IMR-90 (cell line): ENCODE data around the gene CCL2. TPM values are rescaled to one million over a fixed set of nuclear protein-coding genes. Genes with fewer than 3 reads are reported as not detected.

Experiments used
- ATAC-seq: fragments of 200-7000 bp; cut with Tn5 transposase; 2 replicates; pipeline ENCODE4 v1.9.1; 2020; ENCODE audit warnings: low read depth, mild to moderate bottlenecking, moderate library complexity
- BruUV-seq: library from RNA; stranded (reverse); fragments of 400-500 nt; replicated peaks from 2 replicates; lab custom pipeline; 2021; lab: Mats Ljungman, UMichigan
- CTCF ChIA-PET: fragments of 300-600 bp; formaldehyde crosslinking; extraction: SDS; loops from one replicate; lab custom pipeline; 2021; ENCODE audit warnings: antibody characterized with exemption; lab: Yijun Ruan, JAX
- POLR2A ChIA-PET: fragments of 300-600 bp; sonication (Branson Sonifier 250); formaldehyde crosslinking; loops from one replicate; lab custom pipeline; 2022; ENCODE audit warnings: antibody characterized with exemption; ENCODE audit not compliant: unreplicated experiment; lab: Charles Lee
- DNase-seq: peaks from one replicate; pipeline ENCODE4 v3.0.0; 2013
- H2AFZ ChIP-seq: replicated peaks from 2 replicates; pipeline ENCODE3; 2013; ENCODE audit warnings: low read length, mild to moderate bottlenecking; ENCODE audit not compliant: poor library complexity
- H2AK5ac ChIP-seq: 2 replicates; pipeline ENCODE4 v1.6.1; 2013; ENCODE audit warnings: low read depth, low read length, inconsistent platforms
- H2AK9ac ChIP-seq: replicated peaks from 2 replicates; pipeline ENCODE3; 2013; ENCODE audit warnings: mild to moderate bottlenecking, low read depth, low read length, moderate library complexity; ENCODE audit not compliant: poor library complexity
- H2BK120ac ChIP-seq: 2 replicates; pipeline ENCODE4 v1.6.1; 2013; ENCODE audit warnings: low read depth, low read length, inconsistent platforms
- H2BK15ac ChIP-seq: 3 replicates; pipeline ENCODE4 v1.6.1; 2013; ENCODE audit warnings: low read depth, low read length, inconsistent platforms
- H2BK20ac ChIP-seq: 2 replicates; pipeline ENCODE4 v1.6.1; 2013; ENCODE audit warnings: low read depth, mild to moderate bottlenecking, inconsistent platforms, low read length, moderate library complexity
- H2BK5ac ChIP-seq: 2 replicates; pipeline ENCODE4 v1.6.1; 2013; ENCODE audit warnings: mild to moderate bottlenecking, low read depth, low read length, inconsistent platforms; ENCODE audit not compliant: poor library complexity, severe bottlenecking
- H3K14ac ChIP-seq: replicated peaks from 2 replicates; pipeline ENCODE4 v1.6.1; 2013; ENCODE audit warnings: low read depth, low read length, inconsistent platforms
- H3K18ac ChIP-seq: 2 replicates; pipeline ENCODE4 v1.6.1; 2013; ENCODE audit warnings: low read depth, low read length, control low read depth
- H3K23ac ChIP-seq: 2 replicates; pipeline ENCODE4 v1.6.1; 2013; ENCODE audit warnings: low read depth, low read length, inconsistent platforms
- H3K27ac ChIP-seq: 2 replicates; pipeline ENCODE4 v1.5.1; 2013; ENCODE audit warnings: mild to moderate bottlenecking, control low read depth, low read length; ENCODE audit not compliant: insufficient read depth
- H3K27me3 ChIP-seq: 2 replicates; pipeline ENCODE4 v1.6.1; 2013; ENCODE audit warnings: low read length; ENCODE audit not compliant: control insufficient read depth, insufficient read depth
- H3K36me3 ChIP-seq: 2 replicates; pipeline ENCODE4 v1.6.1; 2013; ENCODE audit warnings: low read length, mixed read lengths; ENCODE audit not compliant: control insufficient read depth, insufficient read depth
- H3K4ac ChIP-seq: 2 replicates; pipeline ENCODE4 v1.6.1; 2013; ENCODE audit warnings: low read depth, low read length, inconsistent platforms
- H3K4me1 ChIP-seq: 2 replicates; pipeline ENCODE4 v1.6.1; 2013; ENCODE audit warnings: low read length, mixed read lengths; ENCODE audit not compliant: control insufficient read depth, insufficient read depth
- H3K4me2 ChIP-seq: 2 replicates; pipeline ENCODE4 v1.6.1; 2013; ENCODE audit warnings: low read depth, mild to moderate bottlenecking, control low read depth, low read length, moderate library complexity
- H3K4me3 ChIP-seq: 2 replicates; pipeline ENCODE4 v1.5.1; 2013; ENCODE audit warnings: low read depth, mild to moderate bottlenecking, control low read depth, low read length, moderate library complexity; ENCODE audit not compliant: insufficient read depth
- H3K56ac ChIP-seq: 2 replicates; pipeline ENCODE4 v1.6.1; 2013; ENCODE audit warnings: low read length, inconsistent platforms; ENCODE audit not compliant: insufficient read depth; ENCODE audit errors: extremely low read depth
- H3K79me1 ChIP-seq, 2 experiments: 2 replicates each; pipeline ENCODE4 v1.6.1; 2013; ENCODE audit warnings: low read length in 2 of 2, inconsistent platforms in 1 of 2, low read depth in 1 of 2
- H3K9ac ChIP-seq: 2 replicates; pipeline ENCODE4 v1.6.1; 2013; ENCODE audit warnings: low read depth, low read length, control low read depth
- H3K9me1 ChIP-seq: 2 replicates; pipeline ENCODE4 v1.6.1; 2013; ENCODE audit warnings: low read length, inconsistent platforms; ENCODE audit not compliant: insufficient read depth
- H3K9me3 ChIP-seq: 2 replicates; pipeline ENCODE4 v1.6.1; 2013; ENCODE audit warnings: low read length; ENCODE audit not compliant: control insufficient read depth, insufficient read depth
- H4K20me1 ChIP-seq: 2 replicates; pipeline ENCODE4 v1.6.1; 2013; ENCODE audit warnings: low read length, inconsistent platforms; ENCODE audit not compliant: insufficient read depth
- H4K5ac ChIP-seq: 2 replicates; pipeline ENCODE4 v1.6.1; 2013; ENCODE audit warnings: mild to moderate bottlenecking, low read depth, low read length, control low read depth
- H4K8ac ChIP-seq, 2 experiments: 2 replicates each; pipeline ENCODE4 v1.6.1; 2013; ENCODE audit warnings: low read depth in 2 of 2, low read length in 2 of 2, control low read depth in 1 of 2, inconsistent platforms in 1 of 2
- H4K91ac ChIP-seq: 2 replicates; pipeline ENCODE4 v1.6.1; 2013; ENCODE audit warnings: low read depth, low read length, inconsistent platforms; ENCODE audit not compliant: insufficient read depth
- BHLHE40 ChIP-seq: fragments of 150-350 bp; IDR thresholded peaks from 2 replicates; pipeline ENCODE4 v1.6.1; 2016; ENCODE audit warnings: mild to moderate bottlenecking, low read depth, low read length
- CEBPB ChIP-seq: IDR thresholded peaks from 2 replicates; pipeline ENCODE4 v1.6.1; 2012; ENCODE audit warnings: low read depth, low read length, improper control_type of control experiment
- CHD1 ChIP-seq: IDR thresholded peaks from 2 replicates; pipeline ENCODE4 v1.6.1; 2012; ENCODE audit warnings: low read depth, low read length, improper control_type of control experiment
- FOS ChIP-seq: fragments of 150-350 bp; IDR thresholded peaks from 2 replicates; pipeline ENCODE4 v1.6.1; 2016; ENCODE audit warnings: low read depth, low read length
- MAFK ChIP-seq: IDR thresholded peaks from 2 replicates; pipeline ENCODE4 v1.6.1; 2012; ENCODE audit warnings: low read depth, low read length, improper control_type of control experiment
- MAZ ChIP-seq: IDR thresholded peaks from 2 replicates; pipeline ENCODE4 v1.6.1; 2012; ENCODE audit warnings: low read depth, mild to moderate bottlenecking, low read length, improper control_type of control experiment, moderate library complexity, borderline replicate concordance
- MXI1 ChIP-seq: IDR thresholded peaks from 2 replicates; pipeline ENCODE4 v1.6.1; 2012; ENCODE audit warnings: low read depth, mild to moderate bottlenecking, low read length, moderate library complexity, borderline replicate concordance
- NFE2L2 ChIP-seq: fragments of 150-350 bp; IDR thresholded peaks from 2 replicates; pipeline ENCODE4 v1.6.1; 2016; ENCODE audit warnings: low read depth, mild to moderate bottlenecking, low read length
- POLR2A ChIP-seq: IDR thresholded peaks from 2 replicates; pipeline ENCODE4 v1.6.1; 2012; ENCODE audit warnings: mild to moderate bottlenecking, low read depth, low read length
- RAD21 ChIP-seq: IDR thresholded peaks from 2 replicates; pipeline ENCODE4 v1.6.1; 2012; ENCODE audit warnings: low read length, improper control_type of control experiment
- RCOR1 ChIP-seq: IDR thresholded peaks from 2 replicates; pipeline ENCODE4 v1.6.1; 2012; ENCODE audit warnings: mild to moderate bottlenecking, low read length, improper control_type of control experiment; ENCODE audit not compliant: insufficient replicate concordance
- RFX5 ChIP-seq: IDR thresholded peaks from 2 replicates; pipeline ENCODE4 v1.8.0; 2012; ENCODE audit warnings: low read depth, mild to moderate bottlenecking, low read length, moderate library complexity
- SMC3 ChIP-seq: fragments of 150-350 bp; IDR thresholded peaks from 2 replicates; pipeline ENCODE4 v1.6.1; 2016; ENCODE audit warnings: low read depth, mild to moderate bottlenecking, antibody characterized with exemption, low read length, moderate library complexity
- WGBS, 2 experiments: methylation state at CpG; one replicate each; pipeline versions ENCODE4 v1.1.5 to v1.1.7; 2013; ENCODE audit warnings: missing lambda C conversion rate in 2 of 2; ENCODE audit not compliant: insufficient read length in 1 of 2; ENCODE audit errors: extremely low coverage in 2 of 2; 5-methylcytosine and 5-hydroxymethylcytosine counted together
- dilution Hi-C: fragments of 300-500 bp; cut with HindIII; formaldehyde crosslinking; loops from one replicate; pipeline ENCODE4 v1.14.3; 2018; ENCODE audit warnings: low sequenced_read_pairs; ENCODE audit not compliant: unreplicated experiment
- in situ Hi-C: fragments of 300-500 bp; cut with MboI; formaldehyde crosslinking; loops from 3 replicates; pipeline ENCODE4 v1.14.3; 2019; ENCODE audit warnings: low sequenced_read_pairs, inconsistent platforms, mixed read lengths
- intact Hi-C: fragments of 100-400 bp; cut with micrococcal nuclease; formaldehyde crosslinking; loops from 2 replicates; pipeline ENCODE4 v1.10.0; 2022
- polyA plus RNA-seq, 3 experiments: library from polyadenylated mRNA; depleted of rRNA; stranded (reverse); fragments of >200 nt; gene quantifications; 2 replicates each; pipeline ENCODE4 v1.2.3, GENCODE V29; 2012; ENCODE audit warnings: low replicate concordance in 1 of 3
- total RNA-seq: library from RNA; depleted of rRNA; stranded (reverse); fragments of >200 nt; gene quantifications from 2 replicates; pipeline ENCODE4 v1.2.3, GENCODE V29; 2012
- TF ChIP-seq, protein P1 (sequence below): fragments of 150-350 bp; IDR thresholded peaks from 2 replicates; pipeline ENCODE4 v1.6.1; 2016; ENCODE audit warnings: low read depth, mild to moderate bottlenecking, low read length, moderate library complexity, borderline replicate concordance
- TF ChIP-seq, protein P2 (sequence below): fragments of 150-350 bp; IDR thresholded peaks from 2 replicates; pipeline ENCODE4 v1.6.1; 2017; ENCODE audit warnings: mild to moderate bottlenecking, antibody characterized with exemption, low read length, low read depth
- TF ChIP-seq, protein P3 (sequence below): conservative IDR thresholded peaks from 2 replicates; pipeline ENCODE4 v1.5.1; 2012; ENCODE audit warnings: mild to moderate bottlenecking, low read depth, low read length, improper control_type of control experiment

CCL2 gene
- total and polyA plus RNA-seq, 2 of the 4 experiments (the other 2 are of a cell fraction): 103 to 206 TPM

DNA sequence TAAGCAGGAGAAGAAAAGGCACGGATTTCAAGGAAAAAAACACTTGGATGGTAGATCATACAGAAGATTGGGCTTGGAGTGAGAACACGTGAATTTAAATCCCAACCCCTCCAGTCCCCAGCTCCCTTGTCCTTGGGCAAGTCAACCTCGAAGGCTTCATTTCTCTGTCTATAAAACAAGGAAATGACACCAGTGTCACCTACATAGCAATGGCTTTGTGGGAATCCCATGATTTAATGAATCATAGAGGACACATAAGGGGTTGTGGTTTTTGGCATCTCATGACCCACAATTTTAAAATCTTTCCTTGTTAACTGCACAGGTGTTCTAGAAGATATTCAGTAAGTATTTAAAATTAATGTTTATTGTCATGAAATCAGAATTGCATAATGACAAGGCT is 8.2 kb upstream of the CCL2 start:
- no peak overlapping the region for H3K14ac ChIP-seq
- in situ Hi-C loops (loop anchor here (5.0 kb wide), 1 partner anchor 60 kb away; no protein-coding TSS in a partner anchor), intact Hi-C loops (no loop called here), dilution Hi-C loops (no loop called here)
- H4K8ac ChIP-seq: no peak overlapping the region
- no peak overlapping the region for H3K4ac ChIP-seq
- no peaks in the 10 kb centered on the region for H3K79me1 ChIP-seq
- no peak overlapping the region for H2BK20ac ChIP-seq
- 0 out of 3 replicates have a peak overlapping the region, but pooled peaks have one; percentile 29 for H2BK15ac ChIP-seq
- no peak for DNase-seq
- no peak overlapping the region for H2AK9ac ChIP-seq
- H3K9me1 ChIP-seq: peaks cover 16% of the 10 kb centered on the region
- ChIA-PET POLR2A (no interaction called here), CTCF (no interaction called here)
- no peak overlapping the region for H2BK5ac ChIP-seq
- TF ChIP-seq, protein P1, sequence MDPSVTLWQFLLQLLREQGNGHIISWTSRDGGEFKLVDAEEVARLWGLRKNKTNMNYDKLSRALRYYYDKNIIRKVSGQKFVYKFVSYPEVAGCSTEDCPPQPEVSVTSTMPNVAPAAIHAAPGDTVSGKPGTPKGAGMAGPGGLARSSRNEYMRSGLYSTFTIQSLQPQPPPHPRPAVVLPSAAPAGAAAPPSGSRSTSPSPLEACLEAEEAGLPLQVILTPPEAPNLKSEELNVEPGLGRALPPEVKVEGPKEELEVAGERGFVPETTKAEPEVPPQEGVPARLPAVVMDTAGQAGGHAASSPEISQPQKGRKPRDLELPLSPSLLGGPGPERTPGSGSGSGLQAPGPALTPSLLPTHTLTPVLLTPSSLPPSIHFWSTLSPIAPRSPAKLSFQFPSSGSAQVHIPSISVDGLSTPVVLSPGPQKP: no peak
- no peak for TF ChIP-seq NFE2L2
- TF ChIP-seq BHLHE40: no peak
- TF ChIP-seq RAD21: no peak
- TF ChIP-seq, protein P2, sequence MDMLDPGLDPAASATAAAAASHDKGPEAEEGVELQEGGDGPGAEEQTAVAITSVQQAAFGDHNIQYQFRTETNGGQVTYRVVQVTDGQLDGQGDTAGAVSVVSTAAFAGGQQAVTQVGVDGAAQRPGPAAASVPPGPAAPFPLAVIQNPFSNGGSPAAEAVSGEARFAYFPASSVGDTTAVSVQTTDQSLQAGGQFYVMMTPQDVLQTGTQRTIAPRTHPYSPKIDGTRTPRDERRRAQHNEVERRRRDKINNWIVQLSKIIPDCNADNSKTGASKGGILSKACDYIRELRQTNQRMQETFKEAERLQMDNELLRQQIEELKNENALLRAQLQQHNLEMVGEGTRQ: no peak
- TF ChIP-seq, protein P3, sequence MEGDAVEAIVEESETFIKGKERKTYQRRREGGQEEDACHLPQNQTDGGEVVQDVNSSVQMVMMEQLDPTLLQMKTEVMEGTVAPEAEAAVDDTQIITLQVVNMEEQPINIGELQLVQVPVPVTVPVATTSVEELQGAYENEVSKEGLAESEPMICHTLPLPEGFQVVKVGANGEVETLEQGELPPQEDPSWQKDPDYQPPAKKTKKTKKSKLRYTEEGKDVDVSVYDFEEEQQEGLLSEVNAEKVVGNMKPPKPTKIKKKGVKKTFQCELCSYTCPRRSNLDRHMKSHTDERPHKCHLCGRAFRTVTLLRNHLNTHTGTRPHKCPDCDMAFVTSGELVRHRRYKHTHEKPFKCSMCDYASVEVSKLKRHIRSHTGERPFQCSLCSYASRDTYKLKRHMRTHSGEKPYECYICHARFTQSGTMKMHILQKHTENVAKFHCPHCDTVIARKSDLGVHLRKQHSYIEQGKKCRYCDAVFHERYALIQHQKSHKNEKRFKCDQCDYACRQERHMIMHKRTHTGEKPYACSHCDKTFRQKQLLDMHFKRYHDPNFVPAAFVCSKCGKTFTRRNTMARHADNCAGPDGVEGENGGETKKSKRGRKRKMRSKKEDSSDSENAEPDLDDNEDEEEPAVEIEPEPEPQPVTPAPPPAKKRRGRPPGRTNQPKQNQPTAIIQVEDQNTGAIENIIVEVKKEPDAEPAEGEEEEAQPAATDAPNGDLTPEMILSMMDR: no peak
- TF ChIP-seq CEBPB: no peak
- TF ChIP-seq FOS: no peak
- no peak for TF ChIP-seq SMC3
- TF ChIP-seq POLR2A: no peak
- TF ChIP-seq MAFK: no peak
- TF ChIP-seq CHD1: no peak
- TF ChIP-seq MXI1: no peak
- TF ChIP-seq RCOR1: no peak
- TF ChIP-seq MAZ: no peak
- no peak for TF ChIP-seq RFX5
- ATAC-seq: no peak
- H4K91ac ChIP-seq: no peak overlapping the region
- no peak overlapping the region for H3K4me2 ChIP-seq
- no peak overlapping the region for H4K5ac ChIP-seq
- H2BK120ac ChIP-seq: no peak overlapping the region; the same call in 1 of the 2 replicates
- H2AFZ ChIP-seq: no peak overlapping the region
- no peaks in the 10 kb centered on the region for H3K36me3 ChIP-seq
- H3K56ac ChIP-seq: no peak overlapping the region
- no peak overlapping the region for H3K27ac ChIP-seq
- no peaks in the 10 kb centered on the region for H3K9me3 ChIP-seq
- no peak overlapping the region for H3K4me3 ChIP-seq
- H3K18ac ChIP-seq: no peak overlapping the region
- BruUV-seq: no TSS peak
- no peaks in the 10 kb centered on the region for H3K27me3 ChIP-seq
- H3K9ac ChIP-seq: no peak overlapping the region
- H2AK5ac ChIP-seq: no peak overlapping the region
- no peak overlapping the region for H3K23ac ChIP-seq
- H4K20me1 ChIP-seq: no peaks in the 10 kb centered on the region
- H3K4me1 ChIP-seq: peaks cover 32% of the 10 kb centered on the region
- no CpG with 5 or more reads among the region's 3 CpGs for WGBS, 2 experiments
